Endodermal cell (in vitro differentiated cells): ENCODE data around the gene ADAMTS18. TPM values are rescaled to one million over a fixed set of nuclear protein-coding genes. Genes with fewer than 3 reads are reported as not detected.

ENCODE experiments used
- DNase-seq: peaks from one replicate; pipeline ENCODE4 v3.0.0-alpha.2; 2017
- H3K27ac ChIP-seq: 2 replicates; pipeline ENCODE4 v1.5.1; 2013; ENCODE audit warnings: mild to moderate bottlenecking, low read depth, low read length, moderate library complexity
- H3K27me3 ChIP-seq: 2 replicates; pipeline ENCODE4 v1.6.1; 2013; ENCODE audit warnings: mild to moderate bottlenecking, low read length, moderate library complexity; ENCODE audit not compliant: insufficient read depth, control insufficient read depth, poor library complexity, severe bottlenecking
- H3K36me3 ChIP-seq: 2 replicates; pipeline ENCODE4 v1.7.0; 2013; ENCODE audit warnings: mild to moderate bottlenecking, low read length, moderate library complexity; ENCODE audit not compliant: control insufficient read depth, insufficient read depth
- H3K4me1 ChIP-seq: one replicate; pipeline ENCODE4 v1.7.0; 2013; ENCODE audit warnings: low read length; ENCODE audit not compliant: control insufficient read depth, insufficient read depth
- H3K4me3 ChIP-seq: 2 replicates; pipeline ENCODE4 v1.5.1; 2013; ENCODE audit warnings: mild to moderate bottlenecking, low read length, moderate library complexity
- H3K9ac ChIP-seq: 2 replicates; pipeline ENCODE4 v1.6.1; 2013; ENCODE audit warnings: mild to moderate bottlenecking, low read length, moderate library complexity; ENCODE audit not compliant: poor library complexity, severe bottlenecking; ENCODE audit errors: extremely low read depth
- H3K9me3 ChIP-seq: 2 replicates; pipeline ENCODE4 v1.6.1; 2013; ENCODE audit warnings: mild to moderate bottlenecking, low read length, moderate library complexity; ENCODE audit not compliant: control insufficient read depth
- H3K27ac Mint-ChIP-seq: 2 replicates; pipeline ENCODE4 v1.8.0; 2020; ENCODE audit warnings: mixed read lengths
- H3K27me3 Mint-ChIP-seq: 2 replicates; pipeline ENCODE4 v1.8.0; 2021; ENCODE audit warnings: mild to moderate bottlenecking, mixed read lengths; ENCODE audit not compliant: insufficient read depth
- H3K36me3 Mint-ChIP-seq: 2 replicates; pipeline ENCODE4 v1.8.0; 2020; ENCODE audit warnings: low read depth, mixed read lengths
- H3K4me1 Mint-ChIP-seq: 2 replicates; pipeline ENCODE4 v1.8.0; 2020; ENCODE audit warnings: mixed read lengths
- H3K4me3 Mint-ChIP-seq: 2 replicates; pipeline ENCODE4 v1.8.0; 2020; ENCODE audit warnings: mild to moderate bottlenecking, moderate library complexity, mixed read lengths
- H3K9me3 Mint-ChIP-seq: 2 replicates; pipeline ENCODE4 v1.8.0; 2020; ENCODE audit warnings: mild to moderate bottlenecking, mixed read lengths
- CTCF ChIP-seq: fragments of 200-600 bp; sonication (generic); conservative IDR thresholded peaks from 2 replicates; pipeline ENCODE4 v1.5.0; 2021; ENCODE audit warnings: antibody characterized with exemption, mild to moderate bottlenecking
- WGBS, 2 experiments: methylation state at CpG; one replicate each; pipeline versions ENCODE4 v1.1.5 to v1.1.7; 2013; ENCODE audit warnings: missing lambda C conversion rate in 2 of 2, mixed read lengths in 1 of 2; ENCODE audit not compliant: insufficient coverage in 1 of 2, insufficient read length in 1 of 2; 5-methylcytosine and 5-hydroxymethylcytosine counted together
- total RNA-seq, 2 donors: library from RNA; stranded (reverse); fragmentation: NEBNext Ultra II Directional in 1 of 2; extraction: Animal tissue kit (Norgen Biotek cat#: 25700) in 1 of 2; gene quantifications; 2 replicates in 1 of 2; 3 replicates in 1 of 2; pipeline ENCODE4 v1.2.1, GENCODE V29; 2021

ADAMTS18 gene
- total RNA-seq, 2 donors from 2014 or later, result 7.9 to 12.4 TPM

GRCh38 chr16:77439106-77439505, 4.3 kb upstream of the ADAMTS18 start:
- Mint-ChIP-seq H3K36me3 (no peaks in the 10 kb centered on the region), H3K27ac (peak overlapping the region; percentile 36), H3K27me3 (peaks cover 13% of the 10 kb centered on the region), H3K4me1 (peaks cover 72% of the 10 kb centered on the region), H3K9me3 (no peaks in the 10 kb centered on the region), H3K4me3 (peak overlapping the region; percentile 34)
- DNase-seq, result no peak
- Histone ChIP-seq H3K4me1 (peaks cover 12% of the 10 kb centered on the region), H3K27ac (no peak overlapping the region), H3K9me3 (no peaks in the 10 kb centered on the region), H3K4me3 (peak overlapping the region; percentile 71), H3K36me3 (no peaks in the 10 kb centered on the region), H3K27me3 (peaks cover 1% of the 10 kb centered on the region), H3K9ac (no peak overlapping the region)
- WGBS, 2 experiments, result 29 to 61% methylated on average over 2 to 3 of the region's 3 CpGs
- TF ChIP-seq CTCF, result no peak

GRCh38 chr16:77437859-77438258, 3.0 kb upstream of the ADAMTS18 start:
- Histone ChIP-seq H3K27me3 (peaks cover 14% of the 10 kb centered on the region), H3K9ac (no peak overlapping the region), H3K4me3 (peak overlapping the region; percentile 77), H3K27ac (no peak overlapping the region), H3K36me3 (no peaks in the 10 kb centered on the region), H3K4me1 (peaks cover 13% of the 10 kb centered on the region), H3K9me3 (no peaks in the 10 kb centered on the region)
- Mint-ChIP-seq H3K4me3 (peak overlapping the region; percentile 34), H3K27me3 (peaks cover 26% of the 10 kb centered on the region), H3K36me3 (no peaks in the 10 kb centered on the region), H3K9me3 (no peaks in the 10 kb centered on the region), H3K27ac (no peak overlapping the region), H3K4me1 (peaks cover 71% of the 10 kb centered on the region)
- no peak for DNase-seq
- peak; percentile 73 for TF ChIP-seq CTCF
- 67 to 69% methylated on average over 1 to 2 of the region's 2 CpGs for WGBS, 2 experiments

GRCh38 chr16:77435272-77435820, 512 bp upstream of the ADAMTS18 start:
- Mint-ChIP-seq H3K27ac (no peak overlapping the region), H3K9me3 (no peaks in the 10 kb centered on the region), H3K36me3 (peaks cover 7% of the 10 kb centered on the region), H3K27me3 (peaks cover 37% of the 10 kb centered on the region), H3K4me1 (peaks cover 62% of the 10 kb centered on the region), H3K4me3 (peak overlapping the region; percentile 63)
- TF ChIP-seq CTCF, result no peak
- 22 to 29% methylated on average over 14 to 20 of the region's 20 CpGs for WGBS, 2 experiments
- H3K4me1 ChIP-seq, result peaks cover 9% of the 10 kb centered on the region
- no peak overlapping the region for H3K9ac ChIP-seq
- no peak overlapping the region for H3K27ac ChIP-seq
- peak overlapping the region; percentile 77 for H3K4me3 ChIP-seq
- DNase-seq, result no peak
- H3K27me3 ChIP-seq, result peaks cover 23% of the 10 kb centered on the region
- H3K9me3 ChIP-seq, result no peaks in the 10 kb centered on the region
- H3K36me3 ChIP-seq, result peaks cover 7% of the 10 kb centered on the region
